IPS-20b (cell line): ENCODE results near the gene PALLD.
"Not testable (repeated sequence)": the region's sequence is repeated elsewhere in the genome, so short reads cannot be mapped to it uniquely, and the experiment has no call there.

Experiments
- H3K27ac ChIP-seq: one replicate; pipeline ENCODE4 v1.5.1; 2013; ENCODE audit warnings: low read length
- H3K27me3 ChIP-seq: 2 replicates; pipeline ENCODE4 v1.6.1; 2013; ENCODE audit warnings: mild to moderate bottlenecking, low read length, inconsistent platforms; ENCODE audit not compliant: insufficient read depth
- H3K36me3 ChIP-seq: 2 replicates; pipeline ENCODE4 v1.6.1; 2013; ENCODE audit warnings: low read depth, mild to moderate bottlenecking, inconsistent platforms, low read length, moderate library complexity; ENCODE audit not compliant: insufficient read depth
- H3K4me1 ChIP-seq: 2 replicates; pipeline ENCODE4 v1.6.1; 2013; ENCODE audit warnings: mild to moderate bottlenecking, control low read depth, inconsistent platforms, low read length, moderate library complexity; ENCODE audit not compliant: insufficient read depth
- H3K4me3 ChIP-seq: 2 replicates; pipeline ENCODE4 v1.5.1; 2013; ENCODE audit warnings: mild to moderate bottlenecking, low read length, inconsistent platforms
- H3K9ac ChIP-seq: 2 replicates; pipeline ENCODE4 v1.6.1; 2013; ENCODE audit warnings: low read depth, mild to moderate bottlenecking, inconsistent platforms, low read length, moderate library complexity
- H3K9me3 ChIP-seq: 2 replicates; pipeline ENCODE4 v1.6.1; 2013; ENCODE audit warnings: mild to moderate bottlenecking, low read depth, low read length, inconsistent platforms; ENCODE audit not compliant: insufficient read depth

Gene PALLD

DNA sequence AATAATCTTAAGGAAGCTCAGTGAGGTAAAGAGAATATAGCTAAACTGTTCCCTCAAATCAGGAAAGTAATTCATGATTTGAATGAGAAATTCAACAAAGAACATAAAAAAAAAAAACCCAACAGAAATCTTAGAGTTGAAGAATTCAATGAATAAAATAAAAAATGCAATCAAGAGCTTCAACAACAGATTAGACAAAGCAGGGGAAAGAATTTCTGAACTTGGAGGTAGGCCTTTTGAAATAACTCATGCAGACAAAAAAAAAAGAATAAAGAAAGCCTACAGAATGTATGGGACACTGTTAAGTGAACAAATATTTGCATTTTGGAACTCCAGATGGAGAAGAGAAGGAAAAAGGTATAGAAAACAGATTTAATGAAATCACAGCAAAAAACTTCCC is 435.3 kb downstream of the PALLD start:
- Histone ChIP-seq H3K27ac (no peak overlapping the region), H3K4me3 (no peak overlapping the region), H3K9ac (no peak overlapping the region), H3K36me3 (peaks cover 25% of the 10 kb centered on the region), H3K9me3 (no peaks in the 10 kb centered on the region), H3K27me3 (no peaks in the 10 kb centered on the region), H3K4me1 (no peaks in the 10 kb centered on the region)

DNA sequence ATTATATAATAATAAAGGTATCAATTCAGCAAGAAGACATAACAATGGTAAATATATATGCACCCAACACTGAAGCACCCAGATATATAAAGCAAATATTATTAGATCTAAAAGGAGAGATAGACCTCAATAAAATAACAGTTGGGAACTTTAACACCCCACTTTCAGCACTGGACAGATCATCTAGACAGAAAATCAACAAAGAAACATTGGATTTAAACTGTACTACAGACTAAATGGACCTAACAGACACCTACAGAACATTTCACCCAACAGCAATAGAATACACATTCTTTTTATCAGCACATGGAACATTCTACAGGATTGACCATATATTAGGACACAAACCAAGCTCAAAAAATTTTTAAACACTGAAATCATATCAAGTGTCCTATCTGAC is 436.6 kb downstream of the PALLD start:
- Histone ChIP-seq H3K27ac (no peak overlapping the region), H3K4me1 (no peaks in the 10 kb centered on the region), H3K27me3 (no peaks in the 10 kb centered on the region), H3K9me3 (no peaks in the 10 kb centered on the region), H3K4me3 (no peak overlapping the region), H3K36me3 (peaks cover 12% of the 10 kb centered on the region), H3K9ac (no peak overlapping the region)

GRCh38 chr4:168937473-168937872 is 440.6 kb downstream of the PALLD start:
- not testable (repeated sequence) for H3K4me3 ChIP-seq, H3K36me3 ChIP-seq, H3K27me3 ChIP-seq, H3K27ac ChIP-seq, H3K4me1 ChIP-seq, H3K9me3 ChIP-seq, H3K9ac ChIP-seq

DNA sequence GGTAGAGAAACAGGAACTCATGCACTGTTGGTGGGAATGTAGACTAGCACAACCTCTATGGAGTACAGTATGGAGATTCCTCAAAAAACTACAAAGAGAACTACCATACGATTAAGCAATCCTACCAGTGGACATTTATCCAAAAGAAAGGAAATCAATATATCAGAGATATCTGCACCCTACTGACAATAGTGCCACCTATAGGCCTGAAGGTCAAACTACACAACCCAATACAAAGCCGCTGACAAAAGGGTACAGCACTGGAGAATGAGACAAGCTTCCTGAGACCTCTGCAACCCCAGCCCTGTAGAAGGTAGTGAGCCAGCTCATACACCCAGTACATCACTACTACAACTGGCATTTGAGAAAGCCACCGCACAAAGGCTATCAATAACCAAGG is 446.1 kb downstream of the PALLD start:
- Histone ChIP-seq H3K27ac (no peak overlapping the region), H3K9me3 (no peaks in the 10 kb centered on the region), H3K36me3 (no peaks in the 10 kb centered on the region), H3K4me1 (no peaks in the 10 kb centered on the region), H3K9ac (no peak overlapping the region), H3K27me3 (no peaks in the 10 kb centered on the region), H3K4me3 (no peak overlapping the region)

GRCh38 chr4:168945291-168945690 is 448.4 kb downstream of the PALLD start:
- H3K27me3 ChIP-seq, result no peaks in the 10 kb centered on the region
- H3K4me3 ChIP-seq, result no peak overlapping the region
- H3K4me1 ChIP-seq, result no peaks in the 10 kb centered on the region
- H3K9ac ChIP-seq, result no peak overlapping the region
- no peak overlapping the region for H3K27ac ChIP-seq
- no peaks in the 10 kb centered on the region for H3K9me3 ChIP-seq
- H3K36me3 ChIP-seq, result no peaks in the 10 kb centered on the region

DNA sequence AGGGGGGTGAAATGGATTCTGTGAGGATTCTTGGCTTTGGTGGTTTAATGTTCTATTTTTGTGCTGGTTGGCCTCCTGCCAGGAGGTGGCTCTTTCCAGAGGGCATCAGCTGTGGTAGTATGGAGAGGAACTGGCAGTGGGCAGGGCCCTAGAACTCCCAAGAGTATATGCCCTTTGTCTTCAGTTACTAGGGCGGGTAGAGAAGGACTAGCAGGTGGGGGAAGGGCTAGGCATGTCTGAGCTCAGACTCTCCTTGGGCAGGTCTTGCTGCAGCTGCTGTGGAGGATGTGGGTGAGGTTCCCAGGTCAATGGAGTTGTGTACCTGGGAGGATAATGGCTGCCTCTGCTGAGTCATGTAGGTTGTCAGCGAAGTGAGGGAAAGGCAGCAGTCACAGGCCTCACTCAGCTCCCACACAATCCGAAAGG is 456.0 kb downstream of the PALLD start:
- not testable (repeated sequence) for H3K9ac ChIP-seq, H3K27me3 ChIP-seq, H3K4me1 ChIP-seq, H3K27ac ChIP-seq, H3K36me3 ChIP-seq, H3K9me3 ChIP-seq, H3K4me3 ChIP-seq

DNA sequence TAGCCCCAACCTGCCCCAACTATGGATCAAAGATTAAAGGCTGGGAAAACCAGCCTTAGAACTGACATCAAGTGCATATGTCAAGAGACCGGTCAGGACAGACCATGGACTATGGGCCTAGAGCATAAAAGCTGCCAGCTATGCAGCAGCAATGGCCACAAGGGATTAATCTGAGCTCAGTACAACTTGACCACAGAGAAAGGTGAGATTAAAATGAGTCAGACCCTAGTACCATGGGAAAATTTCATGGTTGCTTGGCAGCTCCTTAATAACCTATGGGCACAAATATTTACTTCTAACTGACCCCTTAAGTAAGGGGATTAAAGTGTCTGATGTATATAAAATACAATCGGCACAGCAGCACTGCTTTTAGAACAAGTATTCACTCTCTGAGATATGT is 458.8 kb downstream of the PALLD start:
- Histone ChIP-seq H3K27me3 (no peaks in the 10 kb centered on the region), H3K9ac (no peak overlapping the region), H3K4me1 (no peaks in the 10 kb centered on the region), H3K36me3 (no peaks in the 10 kb centered on the region), H3K27ac (no peak overlapping the region), H3K9me3 (peaks cover 4% of the 10 kb centered on the region; the same call in 1 of the 2 replicates), H3K4me3 (no peak overlapping the region)

DNA sequence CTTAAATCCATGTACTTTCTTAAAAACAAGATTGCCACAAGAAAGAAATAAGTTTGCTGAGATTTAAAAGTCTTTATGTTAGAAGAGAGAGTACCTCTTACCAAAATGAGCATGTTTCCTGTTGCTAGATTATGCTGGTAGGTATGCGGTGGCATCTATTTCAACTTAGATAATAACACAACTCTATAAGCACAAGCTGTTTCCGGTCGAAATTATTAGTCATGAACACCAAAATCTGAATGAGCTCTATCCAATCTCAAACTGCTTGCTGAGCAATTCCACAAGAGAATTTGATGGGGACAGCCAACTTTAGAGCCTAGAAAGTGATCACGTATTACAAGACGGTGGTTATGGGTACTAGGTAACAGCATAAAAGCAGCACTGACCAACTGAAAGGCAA is 463.9 kb downstream of the PALLD start:
- Histone ChIP-seq H3K9me3 (0 out of 2 replicates have a peak, but pooled peaks cover 4% of the 10 kb centered on the region), H3K9ac (no peak overlapping the region), H3K27ac (no peak overlapping the region), H3K36me3 (no peaks in the 10 kb centered on the region), H3K4me1 (no peaks in the 10 kb centered on the region), H3K4me3 (no peak overlapping the region), H3K27me3 (no peaks in the 10 kb centered on the region)

DNA sequence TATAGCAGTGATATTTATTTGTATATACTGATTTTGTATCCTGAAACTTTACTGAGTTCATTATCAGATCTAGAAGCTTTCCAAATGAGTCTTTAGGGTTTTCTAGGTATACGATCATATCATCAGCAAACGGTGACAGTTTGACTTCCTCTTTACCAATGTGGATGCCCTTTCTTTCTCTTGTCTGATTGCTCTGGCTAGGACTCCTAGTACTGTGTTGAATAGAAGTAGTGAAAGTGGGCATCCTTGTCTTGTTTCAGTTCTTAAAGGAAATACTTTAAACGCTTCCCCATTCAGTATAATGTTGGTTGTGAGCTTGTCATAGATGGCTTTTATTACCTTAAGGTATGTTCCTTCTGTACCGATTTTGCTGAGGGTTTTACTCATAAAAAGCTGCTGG is 475.7 kb downstream of the PALLD start:
- Histone ChIP-seq H3K4me1 (no peaks in the 10 kb centered on the region), H3K9me3 (peaks cover 50% of the 10 kb centered on the region), H3K4me3 (no peak overlapping the region), H3K36me3 (peaks cover 34% of the 10 kb centered on the region), H3K27ac (no peak overlapping the region), H3K27me3 (no peaks in the 10 kb centered on the region), H3K9ac (no peak overlapping the region)
